ENCODE measurements around the gene NAV2. TPM values are rescaled to one million over a fixed set of nuclear protein-coding genes. Genes with fewer than 3 reads are reported as not detected.
"Not testable (repeated sequence)": the region's sequence is repeated elsewhere in the genome, so short reads cannot be mapped to it uniquely, and the experiment has no call there.

Gene NAV2
- total RNA-seq, 1 experiment from 2014 or later: 139 TPM

- H3K27me3 Mint-ChIP-seq (ENCODE audit: insufficient read depth, unreplicated experiment): no peaks in the 10 kb centered on the region
- ChIA-PET CTCF (interaction anchor here (1.2 to 2.9 kb wide), 5 partner anchors 11 to 203 kb away, joined by 3 to 10 read pairs (median 4); no protein-coding TSS in a partner anchor), POLR2A (no interaction called here)
- H3K36me3 Mint-ChIP-seq (ENCODE audit: insufficient read depth, unreplicated experiment): peaks cover 12% of the 10 kb centered on the region
- peaks cover 9% of the 10 kb centered on the region for H3K4me1 Mint-ChIP-seq (ENCODE audit: insufficient read depth, unreplicated experiment)
- no peak for DNase-seq (ENCODE audit: unreplicated experiment)
- BruUV-seq (replicated peaks): no TSS peak
- intact Hi-C loops (cut with micrococcal nuclease): no loop called here
- H3K27ac Mint-ChIP-seq (ENCODE audit: low read depth, unreplicated experiment): no peak overlapping the region
- no peak overlapping the region for H3K4me3 Mint-ChIP-seq (ENCODE audit: unreplicated experiment)
- no peak for TF ChIP-seq CTCF (IDR thresholded peaks at IDR 0.05; ENCODE audit: unreplicated experiment)
- H3K9me3 Mint-ChIP-seq (ENCODE audit: unreplicated experiment): no peaks in the 10 kb centered on the region
Observed at GRCh38 chr11:19924716-19925115, 212.1 kb downstream of the NAV2 start.

DNA sequence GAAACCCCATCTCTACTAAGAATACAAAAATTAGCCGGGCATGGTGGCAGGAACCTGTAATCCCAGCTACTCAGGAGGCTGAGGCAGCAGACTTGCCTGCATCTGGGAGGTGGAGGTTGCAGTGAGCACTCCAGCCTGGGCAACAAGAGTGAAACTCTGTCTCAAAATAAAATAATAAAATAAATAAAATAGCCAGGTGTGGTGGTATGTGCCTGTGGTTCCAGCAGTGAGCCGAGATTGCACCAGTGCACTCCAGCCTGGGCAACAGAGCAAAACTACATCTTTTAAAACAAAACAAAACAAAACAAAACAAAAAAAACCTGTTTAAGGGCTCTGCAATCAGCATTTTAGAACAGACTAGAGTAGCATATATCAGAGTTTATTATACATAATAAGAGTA is 214.8 kb downstream of the NAV2 start:
- intact Hi-C loops (cut with micrococcal nuclease); H3K4me3 Mint-ChIP-seq (ENCODE audit: unreplicated experiment); H3K27me3 Mint-ChIP-seq (ENCODE audit: insufficient read depth, unreplicated experiment); BruUV-seq (replicated peaks); H3K27ac Mint-ChIP-seq (ENCODE audit: low read depth, unreplicated experiment); H3K9me3 Mint-ChIP-seq (ENCODE audit: unreplicated experiment); H3K4me1 Mint-ChIP-seq (ENCODE audit: insufficient read depth, unreplicated experiment); DNase-seq (ENCODE audit: unreplicated experiment): not testable (repeated sequence)
- CTCF ChIA-PET: interaction anchor here (0.6 to 3.8 kb wide), 10 partner anchors 10 to 1872 kb away, joined by 3 to 15 read pairs (median 4); no protein-coding TSS in a partner anchor
- POLR2A ChIA-PET: interaction anchor here (1.6 kb wide), 1 partner anchor 8 kb away, joined by 8 read pairs; no protein-coding TSS in a partner anchor
- H3K36me3 Mint-ChIP-seq (ENCODE audit: insufficient read depth, unreplicated experiment): peaks cover 12% of the 10 kb centered on the region

- BruUV-seq (replicated peaks): no TSS peak
- Mint-ChIP-seq H3K27me3 (ENCODE audit: insufficient read depth, unreplicated experiment) (no peaks in the 10 kb centered on the region), H3K36me3 (ENCODE audit: insufficient read depth, unreplicated experiment) (peaks cover 12% of the 10 kb centered on the region), H3K4me3 (ENCODE audit: unreplicated experiment) (no peak overlapping the region), H3K4me1 (ENCODE audit: insufficient read depth, unreplicated experiment) (peaks cover 2% of the 10 kb centered on the region), H3K27ac (ENCODE audit: low read depth, unreplicated experiment) (no peak overlapping the region), H3K9me3 (ENCODE audit: unreplicated experiment) (no peaks in the 10 kb centered on the region)
- no peak for DNase-seq (ENCODE audit: unreplicated experiment)
- ChIA-PET CTCF (interaction anchor here (0.6 to 3.8 kb wide), 9 partner anchors 8 to 1645 kb away, joined by 3 to 15 read pairs (median 3); no protein-coding TSS in a partner anchor), POLR2A (interaction anchor here (0.6 to 1.6 kb wide), 2 partner anchors 10 to 182 kb away, joined by 5 to 8 read pairs; no protein-coding TSS in a partner anchor)
- intact Hi-C loops (cut with micrococcal nuclease): no loop called here
- no peak for TF ChIP-seq CTCF (IDR thresholded peaks at IDR 0.05; ENCODE audit: unreplicated experiment)
Observed at GRCh38 chr11:19929147-19929546, 216.5 kb downstream of the NAV2 start.

DNA sequence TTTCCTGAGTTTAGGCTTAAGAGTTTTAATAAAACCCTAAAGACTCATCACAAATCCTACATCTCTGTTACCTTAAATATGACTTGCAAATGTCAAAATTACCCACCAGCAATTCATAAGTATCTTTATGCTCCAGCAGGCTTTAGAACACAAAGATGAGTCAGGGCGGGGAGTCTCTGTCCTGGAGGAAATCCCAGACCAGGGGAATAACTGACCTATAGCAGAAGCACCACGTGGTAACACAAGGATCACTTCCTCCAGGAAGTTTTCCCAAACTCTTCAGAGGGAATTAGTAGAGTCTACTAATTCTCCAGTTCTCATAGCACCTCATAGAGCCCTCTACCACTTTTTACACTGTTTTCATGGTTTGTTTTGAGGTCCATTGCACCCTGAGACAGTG is 217.0 kb downstream of the NAV2 start:
- TF ChIP-seq CTCF (IDR thresholded peaks at IDR 0.05; ENCODE audit: unreplicated experiment): no peak
- no peak for DNase-seq (ENCODE audit: unreplicated experiment)
- H3K4me1 Mint-ChIP-seq (ENCODE audit: insufficient read depth, unreplicated experiment): peaks cover 7% of the 10 kb centered on the region
- ChIA-PET CTCF (interaction anchor here (0.6 to 1.5 kb wide), 2 partner anchors 9 to 11 kb away, joined by 3 to 5 read pairs; no protein-coding TSS in a partner anchor), POLR2A (interaction anchor here (0.6 kb wide), 1 partner anchor 182 kb away, joined by 5 read pairs; no protein-coding TSS in a partner anchor)
- no peaks in the 10 kb centered on the region for H3K27me3 Mint-ChIP-seq (ENCODE audit: insufficient read depth, unreplicated experiment)
- BruUV-seq (replicated peaks): no TSS peak
- peaks cover 12% of the 10 kb centered on the region for H3K36me3 Mint-ChIP-seq (ENCODE audit: insufficient read depth, unreplicated experiment)
- intact Hi-C loops (cut with micrococcal nuclease): no loop called here
- H3K27ac Mint-ChIP-seq (ENCODE audit: low read depth, unreplicated experiment): no peak overlapping the region
- no peak overlapping the region for H3K4me3 Mint-ChIP-seq (ENCODE audit: unreplicated experiment)
- H3K9me3 Mint-ChIP-seq (ENCODE audit: unreplicated experiment): no peaks in the 10 kb centered on the region
